ENCODE measurements around the gene ANKRD11. TPM values are rescaled to one million over a fixed set of nuclear protein-coding genes. Genes with fewer than 3 reads are reported as not detected.

Gene ANKRD11
- total RNA-seq, 1 donor from 2014 or later: 58.1 TPM

DNA sequence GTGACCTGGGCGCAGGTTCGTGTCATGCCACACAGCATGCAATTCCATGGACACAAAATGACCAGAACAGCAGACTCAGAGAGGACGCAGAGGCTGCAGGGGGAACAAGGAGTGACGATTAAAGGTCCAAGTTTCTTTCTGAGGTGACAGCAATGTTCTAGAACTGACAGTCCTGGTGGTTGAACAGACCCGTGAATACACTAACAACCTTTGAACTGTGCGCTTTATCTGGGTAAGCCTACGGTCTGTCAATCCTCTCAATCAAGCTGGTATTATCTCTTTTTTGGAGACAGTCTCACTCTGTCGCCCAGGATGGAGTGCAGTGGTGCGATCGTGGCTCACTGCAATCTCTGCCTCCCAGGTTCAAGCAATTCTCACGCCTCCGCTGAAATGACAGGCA, 138.7 kb downstream of the ANKRD11 start:
- no peak for DNase-seq (ENCODE audit: low read depth, low spot score)

DNA sequence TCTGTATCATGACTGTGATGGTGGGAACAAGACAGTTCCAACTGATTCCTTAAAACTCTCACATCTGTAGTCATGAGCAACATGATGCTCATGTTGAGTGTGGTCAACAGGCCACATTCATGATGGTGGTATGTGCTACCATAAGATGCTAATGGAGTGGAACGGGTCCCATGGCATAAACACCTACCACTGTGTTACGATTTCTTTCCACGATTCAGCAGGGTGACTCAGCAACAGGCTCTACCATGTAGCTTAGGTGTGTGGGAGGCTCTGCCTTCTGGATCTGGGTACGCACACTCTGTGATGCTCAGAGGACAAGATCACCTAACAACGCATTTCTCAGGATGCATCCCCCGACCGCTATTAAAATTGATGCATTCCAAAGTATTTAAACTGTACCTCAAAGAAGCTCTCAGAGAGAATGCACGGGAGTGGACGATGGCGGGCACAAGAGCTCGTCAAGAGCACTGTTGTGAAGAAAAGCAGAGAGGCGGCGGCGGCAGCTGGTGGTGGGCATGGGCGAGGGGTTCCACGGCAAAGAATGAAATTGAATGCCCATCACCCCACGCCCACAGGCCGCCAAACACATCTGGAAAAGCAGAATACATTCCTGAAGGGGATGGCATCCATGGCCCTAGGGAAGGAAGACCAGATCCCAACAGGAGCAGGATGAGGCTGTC, 139.5 kb downstream of the ANKRD11 start:
- DNase-seq (ENCODE audit: low read depth, low spot score): no peak

DNA sequence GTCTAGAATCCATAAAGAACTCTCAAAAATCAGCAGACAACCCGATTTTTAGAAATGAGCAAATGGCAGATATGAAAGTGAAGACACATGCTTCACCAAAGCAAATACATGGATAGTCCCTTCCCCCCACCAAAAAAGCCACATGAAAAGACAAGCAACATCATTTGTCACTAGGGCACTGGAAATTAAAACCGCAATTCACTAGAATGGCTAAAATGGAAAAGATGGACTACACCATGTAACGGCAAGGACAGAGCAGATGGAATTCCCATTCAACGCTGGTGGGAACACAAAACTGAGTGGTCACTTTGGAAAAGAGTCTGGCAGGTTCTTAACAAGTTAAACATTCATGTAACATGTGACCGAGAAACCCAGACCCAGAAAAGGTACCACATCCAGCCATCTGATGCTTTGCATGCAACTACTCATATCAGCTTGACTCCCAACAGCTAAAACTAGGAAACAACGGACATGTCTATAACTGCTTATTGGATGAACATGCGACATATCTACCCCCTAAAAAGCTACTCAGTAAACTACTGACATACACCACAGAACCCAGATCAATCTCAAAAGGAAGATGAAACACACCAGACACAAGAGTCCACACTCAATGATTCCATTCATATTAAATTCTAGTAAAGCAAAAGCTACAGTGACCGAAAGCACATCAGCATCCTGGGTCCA, 140.3 kb downstream of the ANKRD11 start:
- DNase-seq (ENCODE audit: low read depth, low spot score): no peak

DNA sequence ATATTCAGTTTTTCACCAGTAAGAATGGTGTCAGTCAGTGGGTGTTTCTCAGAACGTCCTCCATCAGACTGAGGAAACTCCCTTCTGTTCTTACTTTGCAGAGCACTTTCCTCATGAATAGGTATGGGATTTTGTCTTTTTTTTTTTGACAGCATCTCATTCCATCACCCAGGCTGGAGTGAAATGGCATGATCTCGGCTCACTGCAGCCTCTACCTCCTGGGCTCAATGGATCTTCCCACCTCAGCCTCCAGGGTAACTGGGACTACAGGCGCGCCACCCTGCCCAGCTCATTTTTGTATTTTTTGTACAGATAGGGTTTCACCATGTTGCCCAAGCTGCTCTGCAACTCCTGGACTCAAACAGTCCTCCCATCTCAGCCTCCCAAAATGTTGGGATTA, 142.6 kb downstream of the ANKRD11 start:
- no peak for DNase-seq (ENCODE audit: low read depth, low spot score)

DNA sequence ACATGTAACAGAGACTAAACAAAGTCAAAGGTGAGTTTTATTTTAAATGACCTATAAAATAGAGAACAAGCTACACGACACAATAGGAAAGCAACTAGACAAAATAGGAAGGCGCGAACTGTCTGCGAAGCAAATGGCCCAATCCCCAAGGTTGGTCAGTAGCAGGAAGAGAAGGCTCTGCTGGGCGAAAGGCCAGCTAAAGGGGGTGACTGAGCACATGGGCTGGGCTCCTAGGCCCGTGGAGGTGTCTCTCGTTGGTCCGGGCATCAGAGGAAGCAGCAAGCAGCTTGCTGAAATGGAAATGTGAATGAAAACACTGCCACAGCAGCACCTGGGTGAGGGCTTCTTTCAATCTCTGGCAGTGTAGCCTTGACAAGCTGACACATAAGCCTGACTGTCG, 143.5 kb downstream of the ANKRD11 start:
- DNase-seq (ENCODE audit: low read depth, low spot score): no peak

DNA sequence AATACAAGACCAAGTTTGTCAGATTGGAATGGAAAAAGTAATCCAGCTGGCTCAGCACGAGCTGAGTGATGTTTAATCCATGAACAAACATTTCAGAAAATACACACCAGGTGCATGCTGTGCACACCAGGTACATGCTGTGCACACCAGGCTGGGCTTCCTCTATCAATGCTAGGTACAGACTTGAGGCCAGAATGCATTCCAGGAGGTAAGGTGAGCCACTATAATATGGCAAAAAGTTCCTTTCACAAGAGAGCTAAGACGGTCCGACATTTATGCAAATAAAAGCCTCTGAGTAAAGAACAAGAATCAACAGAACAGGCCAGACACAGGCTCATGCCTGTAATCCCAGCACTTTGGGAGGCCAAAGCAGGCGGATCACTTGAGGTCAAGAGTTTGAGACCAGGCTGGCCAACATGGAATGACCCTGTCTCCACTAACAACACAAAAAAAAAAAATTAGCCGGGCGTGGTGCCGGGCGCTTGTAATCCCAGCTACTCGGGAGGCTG, 144.7 kb downstream of the ANKRD11 start:
- DNase-seq (ENCODE audit: low read depth, low spot score): no peak

DNA sequence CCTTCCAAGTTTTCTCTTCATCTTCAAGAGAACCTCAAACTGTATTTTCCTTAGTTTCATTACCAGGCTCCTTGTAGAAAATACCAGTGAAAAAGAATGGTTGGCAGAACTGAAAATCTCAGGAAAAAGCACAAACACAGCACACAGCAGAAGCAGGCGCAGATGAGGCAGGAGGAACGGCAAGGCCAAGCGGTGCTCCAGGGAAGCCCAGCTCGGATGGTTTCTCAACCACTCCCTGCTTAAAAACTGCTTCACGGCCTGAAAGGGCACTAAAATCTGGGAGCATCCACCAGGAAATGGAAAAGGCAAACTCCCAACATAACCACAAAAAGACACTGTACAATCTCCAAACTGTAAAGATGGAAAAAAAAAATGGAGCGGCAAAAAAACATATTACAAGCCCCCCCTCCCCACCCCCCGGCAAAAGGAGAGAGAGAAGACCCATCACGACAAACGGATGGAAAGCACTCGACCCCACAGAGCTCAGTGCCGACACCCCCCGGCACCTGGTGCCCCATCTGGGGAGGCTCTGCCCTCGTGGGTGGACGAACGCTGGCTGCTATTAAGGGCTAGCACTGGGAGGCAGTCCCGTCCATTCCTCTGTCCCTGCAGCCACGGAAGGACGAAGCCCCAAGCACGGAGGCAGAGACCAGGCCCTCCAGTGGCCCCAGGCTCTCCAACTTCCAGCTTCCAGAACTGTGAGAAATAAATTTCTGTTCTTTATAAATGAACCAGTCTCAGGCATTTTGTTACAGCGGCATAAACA, 145.3 kb downstream of the ANKRD11 start:
- no peak for DNase-seq (ENCODE audit: low read depth, low spot score)

DNA sequence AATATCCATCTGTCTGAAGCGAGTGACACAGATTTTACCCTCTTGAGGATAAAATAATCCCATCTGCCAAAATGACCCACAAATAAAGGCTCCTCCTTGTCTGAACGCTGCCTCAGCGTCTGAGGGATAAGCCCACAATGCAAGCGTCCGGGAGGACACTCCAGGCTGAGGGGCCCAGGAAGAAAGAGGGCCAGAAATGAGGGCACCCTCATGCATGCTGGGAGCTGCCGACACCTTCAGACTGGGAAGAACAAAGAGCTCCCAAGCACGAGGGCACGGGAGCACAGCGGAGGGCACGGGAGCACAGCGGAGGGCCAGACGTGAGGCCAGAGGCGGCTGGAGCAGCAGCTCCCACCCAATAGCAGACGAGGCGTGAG, 145.9 kb downstream of the ANKRD11 start:
- DNase-seq (ENCODE audit: low read depth, low spot score): no peak

DNA sequence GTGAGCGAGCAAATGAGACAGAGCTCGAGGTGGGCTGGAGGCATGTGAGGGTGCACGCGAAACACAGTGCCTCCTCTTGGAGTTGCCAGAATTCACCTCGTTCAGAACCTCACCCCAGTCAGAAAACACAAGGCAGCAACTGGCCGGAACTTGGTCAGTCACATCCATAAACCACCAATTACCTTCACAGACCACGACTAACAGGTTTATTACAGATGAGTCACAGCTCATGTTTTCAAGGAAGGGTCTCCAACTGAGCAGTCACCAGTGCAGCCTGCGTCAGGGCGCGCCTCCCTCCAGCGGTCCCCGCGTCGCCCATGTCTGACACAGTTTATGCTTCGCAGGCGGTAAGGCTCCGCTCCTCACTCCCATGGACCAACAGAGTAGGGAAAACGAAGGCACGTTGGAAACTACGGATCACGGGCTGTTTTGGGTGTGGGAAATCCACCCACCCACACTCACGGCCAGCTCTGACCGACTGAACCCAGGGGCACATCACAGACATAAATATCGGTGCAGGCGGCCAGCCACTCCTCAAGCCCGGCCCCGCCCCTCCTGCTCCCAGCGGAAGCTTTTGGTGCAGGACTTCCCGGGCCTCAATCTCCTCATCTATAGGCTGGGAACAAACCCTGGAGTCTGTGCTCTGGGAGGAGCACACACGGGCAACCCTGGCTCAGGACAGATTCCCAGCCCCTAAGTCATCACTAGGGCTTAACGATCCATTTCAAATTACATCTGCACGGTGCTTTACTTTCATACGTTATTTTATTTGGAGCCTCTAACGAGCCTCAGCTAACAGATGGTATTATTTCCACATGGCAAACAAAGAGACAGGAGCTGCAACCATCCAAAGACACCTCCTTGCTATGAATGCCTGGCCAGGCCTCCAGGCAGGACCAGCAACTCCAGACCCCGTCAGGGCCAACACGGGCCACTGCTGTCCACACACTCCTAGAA, 146.6 kb downstream of the ANKRD11 start:
- no peak for DNase-seq (ENCODE audit: low read depth, low spot score)

DNA sequence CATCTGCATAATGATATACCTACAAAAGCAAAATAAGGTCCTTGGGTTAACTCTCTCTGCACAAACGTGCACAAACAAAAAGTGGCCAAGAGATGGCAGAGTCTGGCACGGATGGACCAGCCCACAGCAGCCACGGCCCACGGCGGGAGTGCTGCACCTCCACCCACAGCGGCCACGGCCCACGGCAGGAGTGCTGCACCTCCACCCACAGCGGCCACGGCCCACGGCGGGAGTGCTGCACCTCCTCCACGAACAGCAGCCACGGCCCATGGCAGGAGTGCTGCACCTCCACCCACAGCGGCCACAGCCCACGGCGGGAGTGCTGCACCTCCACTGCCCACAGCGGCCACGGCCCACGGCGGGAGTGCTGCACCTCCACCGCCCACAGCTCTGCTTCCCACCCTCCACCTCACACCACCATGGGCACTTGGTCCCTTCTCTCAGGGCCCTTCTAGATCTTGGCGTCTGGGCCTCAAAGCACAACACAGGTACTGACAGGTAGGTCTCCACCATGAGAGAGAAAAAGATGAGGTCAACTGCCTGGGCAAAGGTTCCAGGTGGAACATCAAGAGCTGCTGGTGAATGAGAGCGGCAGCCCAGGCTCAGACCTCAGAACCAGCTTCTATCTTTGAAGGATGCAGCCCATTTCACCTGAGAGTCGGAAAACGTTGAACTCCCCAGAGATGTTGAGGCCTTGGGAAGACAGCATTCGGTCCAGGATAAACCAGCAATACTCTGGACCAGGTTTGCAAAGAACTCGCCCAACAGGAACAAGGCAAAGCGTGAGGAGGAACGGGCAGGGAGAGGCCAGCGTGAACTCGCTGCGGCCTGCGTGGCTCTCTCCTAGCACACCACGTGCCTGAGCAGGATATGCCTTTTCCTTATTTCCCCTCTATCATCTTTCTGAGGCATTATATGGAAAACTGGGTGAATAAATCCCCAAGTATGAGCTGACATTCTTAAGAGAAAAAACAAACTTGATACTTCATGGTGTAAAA, 148.4 kb downstream of the ANKRD11 start:
- no peak for DNase-seq (ENCODE audit: low read depth, low spot score)

DNA sequence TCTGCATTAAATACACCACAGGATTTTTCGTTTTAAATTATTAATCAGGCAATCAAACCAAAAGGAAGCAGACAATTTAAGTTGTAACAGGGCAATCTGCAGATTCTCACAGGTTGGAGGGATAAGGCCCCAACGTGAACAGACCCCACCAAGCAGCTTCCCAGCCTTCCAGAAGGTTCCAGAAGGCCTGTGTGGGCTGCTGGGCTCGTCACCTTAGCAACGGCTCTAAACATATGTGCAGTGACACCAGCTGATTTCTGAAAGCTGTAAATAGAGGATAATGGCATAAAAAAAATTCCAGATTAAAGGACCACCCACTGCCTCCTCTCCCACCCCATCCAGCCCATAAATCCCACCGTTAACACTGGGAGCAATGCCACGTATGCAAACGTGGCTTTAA, 149.1 kb downstream of the ANKRD11 start:
- DNase-seq (ENCODE audit: low read depth, low spot score): no peak

DNA sequence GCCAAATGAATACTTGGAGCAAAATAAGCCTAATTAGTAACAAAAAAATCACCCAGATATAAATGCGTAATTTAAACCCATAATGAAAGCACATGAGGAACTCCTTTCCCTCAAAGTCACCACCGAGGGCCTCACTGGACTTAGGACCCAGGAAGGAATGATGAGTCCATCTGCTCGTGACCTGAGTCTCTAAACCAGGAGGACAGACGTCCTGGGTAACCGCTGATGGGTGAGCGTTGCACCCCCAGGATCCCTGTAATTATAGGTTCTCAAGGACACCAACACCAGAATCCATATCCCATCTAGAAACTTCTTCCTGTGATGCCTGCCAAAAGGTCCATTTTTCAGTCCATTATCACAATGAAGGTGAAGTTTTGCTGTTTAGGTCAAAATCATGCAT, 151.5 kb downstream of the ANKRD11 start:
- no peak for DNase-seq (ENCODE audit: low read depth, low spot score)

DNA sequence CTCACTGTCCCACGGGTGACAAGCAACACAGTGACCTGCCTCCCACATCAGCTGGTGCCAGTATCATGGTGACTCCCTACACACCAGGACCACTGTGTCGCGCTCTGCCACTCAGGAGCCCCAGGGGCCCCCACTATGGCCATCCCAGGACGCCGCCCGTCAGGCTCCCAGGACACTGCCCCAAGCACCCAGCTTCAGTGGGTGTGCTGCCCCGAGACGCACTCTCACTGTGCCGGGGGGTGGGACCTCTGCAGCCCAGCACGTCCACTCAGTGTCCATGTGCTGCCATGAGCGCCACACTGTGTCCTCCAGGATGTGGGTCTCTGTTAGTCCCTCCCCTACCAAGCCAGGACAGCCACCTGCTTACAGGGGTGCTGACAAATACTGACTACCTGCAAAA, 152.4 kb downstream of the ANKRD11 start:
- DNase-seq (ENCODE audit: low read depth, low spot score): no peak

DNA sequence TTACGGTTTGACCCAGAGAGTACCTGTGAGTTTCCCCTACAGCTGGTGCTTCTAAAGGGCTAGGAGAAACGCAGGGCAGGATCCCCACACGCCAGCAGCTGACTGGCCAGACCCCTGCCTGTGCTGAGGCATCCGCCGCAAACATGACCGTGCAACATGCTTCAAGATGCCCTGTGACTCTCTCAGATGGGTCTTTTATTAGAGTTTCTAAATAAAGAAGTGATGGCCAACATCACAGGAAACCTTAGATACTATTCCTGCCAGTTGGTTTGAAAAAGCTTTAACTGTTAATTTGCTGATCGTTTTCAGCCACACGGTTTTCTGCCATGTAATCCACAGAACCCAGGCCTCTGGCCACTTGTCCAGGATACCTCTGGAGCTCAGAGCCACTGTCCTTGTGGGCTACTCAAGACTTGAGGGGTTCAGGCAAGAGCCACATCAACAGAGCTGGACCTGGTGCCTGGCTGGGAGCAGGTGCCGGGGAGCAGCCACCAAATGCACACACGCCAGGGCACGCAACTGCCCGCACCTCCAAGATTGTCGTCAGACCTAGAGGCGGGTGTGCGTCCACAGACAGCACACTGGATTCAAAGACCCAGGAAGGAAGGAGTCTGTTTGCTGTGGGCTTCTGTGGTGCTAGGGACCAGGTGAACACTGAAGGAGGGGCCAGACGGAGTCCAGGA, 154.4 kb downstream of the ANKRD11 start:
- DNase-seq (ENCODE audit: low read depth, low spot score): no peak

DNA sequence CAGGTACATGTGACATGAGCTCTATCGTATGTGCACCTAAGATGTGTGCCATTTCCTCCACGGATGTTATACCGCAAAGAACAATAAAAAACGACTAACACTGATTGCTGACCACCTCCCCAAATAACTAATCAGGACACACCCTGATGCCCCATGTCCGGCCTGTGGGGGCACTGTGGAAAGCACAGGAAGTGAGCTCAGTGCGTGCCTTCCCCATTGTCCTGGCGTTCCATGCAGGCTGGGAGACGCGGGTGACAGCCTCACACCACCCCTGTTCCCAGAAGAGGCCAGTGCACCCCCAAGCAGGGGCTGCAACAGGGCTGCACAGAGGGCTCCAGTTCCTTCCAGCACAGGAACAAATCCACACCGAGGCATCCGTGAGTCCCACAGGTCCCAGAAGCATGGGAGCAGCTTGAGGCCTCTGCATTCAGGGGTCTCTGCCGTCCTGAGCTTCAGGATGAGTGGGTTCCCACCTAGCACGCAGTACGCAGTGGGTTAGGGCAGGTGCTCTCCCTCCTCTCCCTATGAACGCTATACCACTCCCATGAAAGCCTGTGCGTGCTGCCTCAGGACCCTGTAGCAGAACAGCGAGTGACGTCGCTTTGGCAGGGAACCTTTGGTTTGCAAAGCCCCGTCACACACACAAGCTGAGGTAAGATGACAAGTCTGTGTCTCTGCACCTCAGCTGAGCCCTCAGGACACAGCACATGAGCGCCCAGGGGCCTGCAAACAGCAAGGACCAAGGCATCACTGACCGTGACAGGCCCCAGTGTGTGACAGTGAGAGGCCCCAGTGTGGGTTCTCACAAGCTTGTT, 155.2 kb downstream of the ANKRD11 start:
- no peak for DNase-seq (ENCODE audit: low read depth, low spot score)

DNA sequence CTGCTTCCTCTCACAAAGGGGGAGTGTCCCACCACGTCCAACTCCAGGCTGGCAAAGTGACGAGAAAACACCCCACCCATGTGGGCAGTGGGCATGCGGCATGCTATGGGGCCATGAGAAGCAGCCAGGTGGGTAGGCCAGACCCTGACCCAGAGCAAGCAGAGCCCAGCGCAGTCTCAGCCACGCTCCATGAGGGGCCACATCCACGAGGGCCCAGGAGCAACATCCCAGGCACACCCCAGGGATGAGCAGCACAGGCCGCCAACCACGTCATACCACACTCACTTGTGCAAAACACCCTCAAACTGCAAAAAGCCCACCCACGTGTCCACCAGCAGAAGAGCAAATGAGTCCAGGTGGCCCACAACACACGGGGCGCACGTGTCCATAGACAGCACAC, 155.9 kb downstream of the ANKRD11 start:
- no peak for DNase-seq (ENCODE audit: low read depth, low spot score)

DNA sequence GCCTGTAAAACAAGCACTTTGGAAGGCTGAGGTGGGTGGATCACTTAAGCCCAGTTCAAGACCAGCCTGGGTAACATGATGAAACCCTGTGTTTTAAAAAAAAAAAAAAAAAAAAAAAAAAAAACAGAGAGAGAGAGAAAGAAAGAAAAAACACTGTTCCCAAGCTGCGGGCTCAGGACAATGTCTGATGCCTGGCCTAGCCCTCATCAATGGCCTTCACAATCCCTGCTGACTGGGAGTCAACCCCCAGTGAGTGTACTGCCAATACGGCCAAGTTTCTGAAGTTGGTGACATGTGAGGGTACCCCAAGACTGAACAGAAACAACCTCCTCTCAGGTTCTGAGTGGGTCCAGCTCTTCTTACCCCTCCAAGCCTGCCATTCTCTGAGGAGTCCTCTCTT, 156.3 kb downstream of the ANKRD11 start:
- DNase-seq (ENCODE audit: low read depth, low spot score): no peak

DNA sequence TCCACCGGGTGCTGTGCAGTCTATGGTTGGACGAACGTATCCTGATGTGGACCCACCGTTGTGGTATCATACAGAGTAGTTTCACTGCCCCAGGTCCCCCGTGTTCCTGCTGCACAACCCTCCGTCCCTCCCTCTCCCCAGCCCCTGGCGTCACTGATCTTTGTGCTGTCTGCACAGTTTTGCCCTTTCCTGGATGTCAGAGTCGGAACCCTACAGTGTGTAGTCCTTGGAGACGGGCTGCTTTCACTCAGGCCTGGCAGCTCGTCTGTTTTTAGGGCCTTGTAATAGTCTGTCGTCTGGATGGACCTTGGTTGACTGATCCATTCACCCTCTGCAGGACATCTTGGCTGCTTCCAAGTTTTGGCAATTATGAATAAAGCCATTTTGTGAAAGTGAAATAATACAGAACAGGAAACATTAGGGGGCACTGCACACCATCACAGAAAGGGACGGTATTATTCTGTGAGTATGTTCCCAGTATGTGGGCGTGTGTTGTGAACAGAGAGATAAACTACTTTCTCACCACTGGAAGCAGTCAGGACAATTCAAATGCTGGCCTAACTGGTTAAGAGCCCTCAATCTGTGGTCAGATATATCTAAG, 156.9 kb downstream of the ANKRD11 start:
- DNase-seq (ENCODE audit: low read depth, low spot score): peak; percentile 60
